Measurements from ENCODE around the gene AUTS2. TPM values are rescaled to one million over a fixed set of nuclear protein-coding genes. Genes with fewer than 3 reads are reported as not detected.

AUTS2 gene
- total RNA-seq, 1 experiment from 2014 or later: 256 TPM

GRCh38 chr7:69670701-69671100 is 72.4 kb downstream of the AUTS2 start:
- no peak overlapping the region for H3K18ac ChIP-seq (ENCODE audit: insufficient read length, low read depth, low read length)
- WGBS (ENCODE audit: extremely low coverage, insufficient read length, low lambda C conversion rate): no CpG with 5 or more reads among the region's 4 CpGs
- no peaks in the 10 kb centered on the region for H3K79me2 ChIP-seq (ENCODE audit: insufficient read depth, low read length)
- no peak overlapping the region for H3K23ac ChIP-seq (ENCODE audit: insufficient read length, low read depth, low read length)
- no peak overlapping the region for H2AFZ ChIP-seq (ENCODE audit: low read length)
- H3K4me2 ChIP-seq (ENCODE audit: insufficient read depth, insufficient read length, low read length): no peak overlapping the region
- H3K23me2 ChIP-seq (ENCODE audit: insufficient read length, low read depth, low read length, poor library complexity, severe bottlenecking): no peaks in the 10 kb centered on the region
- H2AK5ac ChIP-seq (ENCODE audit: insufficient read length, low read length): no peak overlapping the region
- H3K9me3 ChIP-seq (ENCODE audit: control insufficient read depth, low read depth, low read length): no peaks in the 10 kb centered on the region
- H2BK12ac ChIP-seq (ENCODE audit: insufficient read length, low read depth, low read length): no peak overlapping the region
- no peak overlapping the region for H4K5ac ChIP-seq (ENCODE audit: insufficient read length, low read depth, low read length)
- H2BK5ac ChIP-seq (ENCODE audit: insufficient read length, low read length): no peak overlapping the region
- Mint-ChIP-seq H3K27me3 (ENCODE audit: low read depth) (no peaks in the 10 kb centered on the region; the same call in 1 of the 2 replicates), H3K4me1 (peaks cover 5 to 10% of the 10 kb centered on the region in 2 experiments), H3K9me3 (no peaks in the 10 kb centered on the region; a peak in 1 of 5 replicates), H3K27ac (no peak overlapping the region), H3K4me3 (no peak overlapping the region), H3K36me3 (ENCODE audit: insufficient read depth in 1 of 3, low read depth in 3 of 3) (no peaks in the 10 kb centered on the region)
- no peaks in the 10 kb centered on the region for H3K4me1 ChIP-seq (ENCODE audit: insufficient read depth, low read length)
- H3K27me3 ChIP-seq (ENCODE audit: insufficient read depth, low read length): no peaks in the 10 kb centered on the region
- no peaks in the 10 kb centered on the region for H3K79me1 ChIP-seq (ENCODE audit: insufficient read depth, low read depth, low read length, poor library complexity, severe bottlenecking)
- H2BK15ac ChIP-seq (ENCODE audit: low read depth, low read length): no peak overlapping the region
- no peak overlapping the region for H4K91ac ChIP-seq (ENCODE audit: insufficient read length, low read depth, low read length)
- H3K4ac ChIP-seq (ENCODE audit: low read depth, low read length): no peak overlapping the region
- no peak for TF ChIP-seq CTCF (conservative IDR thresholded peaks at IDR 0.05)
- H2BK20ac ChIP-seq (ENCODE audit: low read depth, low read length, poor library complexity, severe bottlenecking): no peak overlapping the region
- no peak overlapping the region for H3K56ac ChIP-seq (ENCODE audit: insufficient read length, low read depth, low read length)
- H4K8ac ChIP-seq (replicated peaks; ENCODE audit: insufficient read length, low read depth, low read length): no peak overlapping the region
- no peak overlapping the region for H3K9ac ChIP-seq (ENCODE audit: extremely low read depth, insufficient read length, low read length)
- no peak overlapping the region for H3K27ac ChIP-seq (ENCODE audit: insufficient read length, low read depth, low read length)
- no peak overlapping the region for H3K14ac ChIP-seq (ENCODE audit: insufficient read depth, low read length)
- DNase-seq: no peak
- no peak overlapping the region for H2BK120ac ChIP-seq (ENCODE audit: low read depth, low read length, poor library complexity, severe bottlenecking)
- H4K20me1 ChIP-seq (ENCODE audit: control insufficient read depth, insufficient read depth, insufficient read length): no peaks in the 10 kb centered on the region
- no peak overlapping the region for H3T11ph ChIP-seq (ENCODE audit: low read length)

Data from H9 (cell line).